NCI-H187 (cell line): ENCODE results near the gene TFIP11.

Source experiments
- DNase-seq, 2 experiments: peaks; one replicate each; lab custom pipeline; 2025; lab: John Stamatoyannopoulos, UW

TFIP11 gene

GRCh38 chr22:26479043-26479791 lies 33.1 kb downstream of the TFIP11 start:
- DNase-seq: no peak

DNA sequence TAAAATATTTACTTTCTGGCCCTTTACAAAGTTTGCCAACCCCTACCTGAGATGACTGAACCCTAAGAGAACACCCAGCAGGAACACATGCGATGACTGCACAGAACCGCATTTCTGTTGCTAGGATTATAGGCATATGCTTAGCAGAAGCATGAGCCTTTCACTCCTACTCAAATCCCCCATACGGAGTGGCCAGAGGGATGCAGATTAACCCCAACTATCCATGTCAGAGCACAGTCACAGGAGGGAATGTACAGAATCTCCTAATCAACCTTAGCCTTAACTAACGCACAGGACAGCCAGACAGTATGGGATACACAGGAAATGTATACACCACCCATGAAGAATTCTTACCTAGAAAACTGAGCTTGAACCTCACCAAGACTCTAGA lies 34.9 kb downstream of the TFIP11 start:
- no peak for DNase-seq

GRCh38 chr22:26476705-26477340 lies 35.5 kb downstream of the TFIP11 start:
- DNase-seq: no peak

DNA sequence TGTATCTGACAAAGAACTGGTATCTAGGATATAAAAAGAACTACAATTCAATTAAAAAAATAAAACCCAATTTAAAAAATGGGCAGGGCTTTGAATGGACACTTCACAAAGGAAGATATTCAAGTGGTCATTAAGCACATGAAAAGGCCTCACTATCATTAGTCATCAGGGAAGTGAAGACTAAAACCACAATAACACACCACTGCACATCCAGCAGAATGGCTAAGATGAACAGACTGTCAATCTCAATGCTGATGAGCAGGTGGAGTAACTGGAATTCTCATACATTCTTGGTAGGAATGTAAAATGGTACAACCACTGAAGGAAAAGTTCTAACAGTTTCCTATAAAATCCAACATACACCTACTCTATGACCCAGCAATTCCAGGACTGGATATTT lies 37.6 kb downstream of the TFIP11 start:
- DNase-seq: no peak

DNA sequence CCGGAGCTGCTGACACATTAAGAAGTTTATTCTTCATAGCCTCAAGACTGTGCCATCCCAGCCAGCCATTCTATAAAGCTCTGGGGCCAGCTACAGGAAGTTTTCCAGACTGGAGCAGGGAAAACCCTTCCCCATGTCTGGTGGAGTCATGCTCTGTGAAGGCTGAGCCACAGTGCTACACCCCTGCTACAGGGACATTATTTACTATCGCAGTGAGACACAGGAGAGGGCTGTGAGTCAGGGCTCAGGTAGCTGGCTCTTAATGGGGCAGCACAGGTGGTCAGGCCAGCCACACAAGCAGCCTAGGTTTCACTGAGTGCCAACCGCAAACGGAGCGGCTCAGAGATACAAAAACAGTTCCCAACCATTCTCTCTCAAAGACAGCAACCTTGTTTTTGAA lies 40.8 kb downstream of the TFIP11 start:
- no peak for DNase-seq

DNA sequence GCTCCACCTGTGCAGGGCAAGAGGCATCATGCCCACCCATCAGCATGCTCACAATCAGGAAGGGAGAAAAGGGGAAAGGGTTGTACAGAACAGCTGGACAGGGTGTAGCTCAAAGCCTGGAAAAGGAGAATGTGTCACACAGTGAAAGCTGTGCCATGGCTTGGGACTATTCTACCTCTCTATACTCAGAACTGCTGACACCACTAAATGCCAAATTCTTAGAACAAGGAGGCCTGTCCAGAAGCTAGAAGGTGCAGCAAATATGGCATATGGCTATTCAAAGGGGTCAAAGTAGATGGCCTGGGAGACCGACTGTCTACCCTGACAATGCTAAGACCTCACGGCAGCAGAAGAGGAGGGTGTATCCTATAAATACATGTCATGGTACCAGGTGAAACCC lies 41.5 kb downstream of the TFIP11 start:
- no peak for DNase-seq

- no peak for DNase-seq
These were observed 46.1 kb downstream of the TFIP11 start for GRCh38 chr22:26466196-26466595.

DNA sequence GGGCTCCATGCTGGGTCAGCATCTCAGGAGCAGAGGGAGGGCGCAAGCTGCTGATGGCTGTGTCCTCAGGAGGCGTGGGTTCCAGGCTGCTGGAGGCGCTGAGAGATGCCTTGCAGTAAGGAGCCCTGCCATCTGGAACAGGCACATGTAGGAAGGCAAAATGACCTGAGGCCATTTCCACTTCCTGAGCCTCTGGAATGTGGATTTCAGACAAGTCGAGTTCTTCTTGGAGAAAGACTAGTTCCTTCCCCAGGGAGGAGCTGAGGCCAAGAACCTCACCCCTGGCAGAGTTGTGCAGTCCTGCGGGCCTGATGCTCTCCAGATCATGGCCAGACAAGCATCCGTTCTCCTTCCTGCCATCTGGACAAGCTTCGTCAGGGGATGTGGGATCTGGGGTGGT lies 48.0 kb downstream of the TFIP11 start:
- DNase-seq: no peak

DNA sequence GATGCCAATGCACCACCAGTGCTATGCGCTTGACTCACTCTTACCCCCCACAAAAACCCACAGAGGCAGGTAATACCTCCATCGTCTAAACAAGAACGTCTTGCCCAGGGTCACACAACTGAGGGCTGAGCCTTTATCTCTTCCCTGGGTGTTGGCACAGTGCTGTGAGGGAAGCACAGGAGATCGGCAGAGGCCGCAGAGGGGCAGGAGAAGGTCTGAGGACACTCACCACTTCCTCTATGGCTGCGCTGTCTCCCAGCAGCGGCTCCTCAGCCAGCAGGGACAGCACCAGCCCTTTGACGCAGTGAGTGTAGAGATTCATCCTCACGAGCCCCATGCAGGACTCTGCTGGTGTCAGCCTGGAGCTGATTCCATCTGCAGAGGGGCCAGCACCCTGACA lies 48.6 kb downstream of the TFIP11 start:
- DNase-seq: no peak

DNA sequence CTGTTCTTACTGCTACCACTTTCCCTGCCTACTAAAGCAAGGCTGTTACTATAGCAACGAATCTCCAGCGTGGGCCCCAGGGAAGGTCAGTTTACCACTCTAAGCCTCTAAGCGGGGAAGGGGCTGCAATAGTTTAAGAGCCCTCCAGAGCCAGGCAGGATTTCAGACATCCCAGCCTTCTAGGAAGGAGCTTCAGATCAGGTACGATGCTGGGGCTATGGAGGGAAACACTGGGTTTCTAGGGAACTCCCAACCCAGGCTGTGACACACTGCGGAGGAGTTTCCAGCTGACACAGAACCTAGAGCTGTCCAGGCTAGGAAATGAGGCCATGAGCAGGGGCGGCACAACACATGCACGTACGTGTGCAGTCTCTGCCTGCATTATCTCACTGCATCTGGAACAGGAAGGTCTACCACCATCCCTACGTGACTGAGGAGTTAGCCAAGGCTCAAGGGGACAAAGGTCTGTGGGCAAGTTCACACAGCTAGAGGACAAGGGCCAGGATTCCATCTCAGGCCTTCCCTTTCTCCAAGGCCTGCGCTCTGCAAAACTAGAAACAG lies 49.1 kb downstream of the TFIP11 start:
- no peak for DNase-seq

GRCh38 chr22:26462641-26463040 lies 49.6 kb downstream of the TFIP11 start:
- DNase-seq: no peak

DNA sequence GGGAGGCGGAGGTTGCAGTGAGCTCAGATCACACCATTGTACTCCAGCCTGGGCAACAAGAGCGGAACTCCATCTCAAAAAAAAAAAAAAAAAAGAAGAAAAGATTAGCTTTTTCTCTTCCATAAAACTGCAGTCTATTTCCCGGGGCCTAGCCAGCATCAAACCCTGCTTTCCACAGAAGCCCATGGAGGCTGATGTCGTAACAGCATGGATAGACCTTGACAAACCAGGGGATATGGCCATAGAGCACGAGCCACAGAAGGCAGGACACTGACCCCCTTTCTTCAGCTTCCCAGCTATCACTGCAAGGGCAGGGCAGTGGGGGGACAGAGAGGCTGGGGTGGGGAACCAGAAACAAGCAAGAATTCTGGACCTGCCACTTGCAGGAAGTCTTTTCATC lies 50.2 kb downstream of the TFIP11 start:
- no peak for DNase-seq

GRCh38 chr22:26461188-26461810 lies 51.0 kb downstream of the TFIP11 start:
- peak; percentile 7 to 17 for DNase-seq

DNA sequence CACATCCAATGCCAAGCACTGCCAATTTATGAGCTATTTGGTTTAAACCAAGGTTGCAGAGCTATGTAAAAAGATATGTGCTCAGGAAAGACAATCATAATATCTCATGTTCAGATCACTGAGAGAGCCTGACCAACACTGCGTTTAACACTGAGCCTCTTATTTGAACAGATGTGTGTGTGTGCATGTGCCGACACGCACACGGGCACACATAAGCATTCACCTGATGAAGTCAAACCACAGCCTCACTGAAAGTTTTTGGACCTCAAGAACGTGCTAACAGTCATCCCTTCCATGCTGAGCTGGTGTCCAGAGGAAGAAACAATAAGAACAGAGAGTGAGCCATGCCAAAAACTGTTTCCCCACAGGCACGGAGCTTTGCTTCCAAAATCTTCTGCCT lies 52.1 kb downstream of the TFIP11 start:
- DNase-seq: no peak

DNA sequence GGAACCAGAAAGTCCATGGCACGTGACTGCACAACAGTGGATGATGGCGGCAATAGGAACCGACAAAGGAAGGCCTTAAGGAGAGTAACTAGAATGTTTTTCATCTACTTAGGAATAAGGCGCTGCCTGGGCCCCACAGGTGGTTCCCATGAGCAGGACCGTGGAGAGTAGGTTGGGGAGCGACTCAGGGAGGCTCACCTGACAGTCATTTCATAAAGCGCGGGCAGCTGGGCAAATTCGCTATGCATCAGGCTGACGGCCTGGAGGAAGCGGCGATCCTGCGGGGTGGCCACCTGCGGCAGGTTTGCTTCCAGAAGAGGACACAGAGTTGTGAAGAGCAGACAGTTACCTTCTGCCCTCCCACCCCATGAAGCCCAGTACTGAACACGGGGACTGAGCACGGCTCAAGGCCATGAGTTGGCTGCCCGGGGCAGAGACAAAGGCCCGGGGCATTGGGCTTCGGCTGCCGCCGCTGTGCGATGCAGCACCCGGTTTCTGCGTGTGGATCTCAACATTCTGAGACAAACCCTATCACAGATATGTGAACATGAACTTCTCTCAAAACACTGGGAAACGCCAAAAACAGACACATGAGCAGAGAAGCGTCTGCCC lies 54.5 kb downstream of the TFIP11 start:
- no peak for DNase-seq

DNA sequence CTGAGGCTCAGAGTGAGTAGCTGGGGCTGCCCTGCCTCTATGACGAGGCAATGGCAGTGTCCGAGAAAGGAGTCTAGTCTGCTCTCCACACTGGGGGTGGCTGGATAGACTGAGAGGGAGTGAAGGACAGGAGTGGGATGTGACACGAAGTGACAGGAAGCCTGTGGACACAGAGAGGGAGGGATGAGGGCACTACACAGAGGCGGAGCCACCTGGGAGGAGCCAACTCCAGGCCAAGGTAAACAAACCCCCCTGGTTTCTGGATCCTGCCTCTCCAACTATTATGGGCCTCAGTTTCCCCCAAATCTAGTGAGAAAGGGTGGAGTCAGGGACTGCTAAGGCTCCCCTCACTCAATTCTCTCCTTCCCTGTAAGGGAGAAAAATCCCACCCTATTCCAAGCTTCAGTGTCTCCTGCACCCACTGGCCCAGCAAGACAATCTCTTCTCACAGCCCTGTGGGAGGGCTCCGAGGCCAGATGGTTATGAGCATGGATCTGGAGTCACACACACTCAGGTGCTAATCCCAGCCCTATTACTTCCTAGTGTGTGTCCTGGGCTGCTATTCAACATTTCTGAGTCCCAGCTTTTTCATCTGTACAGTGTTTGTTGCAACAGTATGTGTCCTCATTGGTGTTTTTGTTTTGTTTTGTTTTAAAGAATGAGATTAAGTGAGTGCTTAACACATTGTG lies 58.3 kb downstream of the TFIP11 start:
- no peak for DNase-seq

DNA sequence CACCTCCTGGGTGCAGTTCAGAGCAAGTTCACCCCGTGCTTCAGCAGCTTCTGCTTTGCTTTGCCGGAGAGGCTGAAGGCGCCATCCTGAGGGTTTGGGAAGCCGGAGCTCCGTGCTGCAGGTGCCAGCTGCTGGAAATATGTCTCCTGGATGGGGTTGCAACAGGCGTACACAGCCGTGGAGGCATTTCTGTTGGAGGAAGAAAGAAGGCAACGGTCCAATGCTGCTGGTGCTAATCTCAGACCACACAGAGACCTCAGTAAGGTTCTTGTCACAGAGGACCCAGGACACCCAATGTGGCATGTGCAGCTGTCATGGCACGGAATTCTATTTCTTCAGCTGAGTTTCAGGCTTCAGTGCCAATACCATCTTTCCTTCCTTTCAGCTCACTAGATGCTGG lies 59.1 kb downstream of the TFIP11 start:
- DNase-seq: no peak

- DNase-seq: no peak
These were observed 59.8 kb downstream of the TFIP11 start for GRCh38 chr22:26452236-26453016.

DNA sequence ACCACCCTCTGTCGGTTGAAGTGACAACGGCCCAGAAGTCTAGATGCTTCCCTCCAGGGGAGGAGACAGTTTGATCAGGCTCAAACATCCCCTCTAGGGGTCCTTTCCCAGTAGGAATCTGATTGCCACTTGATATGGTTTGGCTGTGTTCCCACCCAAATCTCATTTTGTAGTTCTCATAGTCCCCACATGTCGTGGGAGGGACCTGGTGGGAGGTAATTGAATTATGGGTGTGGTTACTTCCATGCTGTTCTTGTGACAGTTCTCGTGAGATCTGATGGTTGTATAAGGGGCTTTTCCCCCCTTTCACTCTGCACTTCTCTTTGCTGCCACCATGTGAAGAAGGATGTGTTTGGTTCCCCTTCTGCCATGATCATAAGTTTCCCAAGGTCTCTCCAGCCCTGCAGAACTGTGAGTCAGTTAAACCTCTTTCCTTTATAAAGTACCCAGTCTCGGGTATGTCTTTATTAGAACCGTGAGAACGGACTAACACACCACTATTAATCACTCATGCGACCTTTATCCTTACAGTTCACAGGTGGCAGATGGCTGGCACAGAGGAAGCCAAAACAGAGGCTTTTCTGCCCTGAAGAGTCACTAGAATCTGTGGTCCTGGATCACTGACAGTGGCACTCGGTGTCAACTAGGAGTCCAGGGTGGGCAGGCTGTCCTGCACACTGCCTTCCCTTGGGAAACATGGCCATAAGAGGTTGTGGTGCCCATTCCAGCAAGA lies 61.7 kb downstream of the TFIP11 start:
- DNase-seq: no peak

GRCh38 chr22:26448941-26449340 lies 63.3 kb downstream of the TFIP11 start:
- DNase-seq: no peak

GRCh38 chr22:26448334-26448733 lies 63.9 kb downstream of the TFIP11 start:
- DNase-seq: no peak
